ENCODE results near the gene TRUB2.
A peak's percentile ranks its signal among the peaks of the same experiment; 100 is the strongest.

The TRUB2 gene

GRCh38 chr9:128333451-128333869 lies 11.2 kb upstream of the TRUB2 start:
- Mint-ChIP-seq H3K4me3 (no peak overlapping the region), H3K27ac (no peak overlapping the region), H3K9me3 (no peaks in the 10 kb centered on the region), H3K36me3 (no peaks in the 10 kb centered on the region), H3K27me3 (no peaks in the 10 kb centered on the region), H3K4me1 (no peaks in the 10 kb centered on the region)
- no peak for ATAC-seq (ENCODE audit: low read depth)
- DNase-seq (ENCODE audit: low spot score in 2 of 2), result no peak

DNA sequence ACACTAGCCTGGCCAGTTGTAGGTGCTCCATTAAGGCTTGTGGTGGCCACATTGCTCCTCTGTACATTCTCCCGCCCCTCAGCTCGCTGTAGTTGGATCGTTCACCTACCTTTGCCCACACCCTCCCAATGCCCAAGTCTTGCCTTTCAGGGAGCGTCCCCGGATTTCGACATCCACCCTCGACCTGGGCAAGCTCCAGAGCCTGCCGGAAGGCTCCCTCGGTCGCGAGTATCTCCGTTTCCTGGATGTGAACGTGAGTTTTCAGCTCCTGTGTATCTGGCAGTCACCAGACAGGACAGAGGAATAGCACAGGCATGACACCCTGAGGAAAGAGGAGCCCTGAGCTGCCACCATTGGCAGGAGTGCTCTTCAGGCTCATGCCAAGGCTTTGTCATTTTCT lies 3.4 kb upstream of the TRUB2 start:
- ATAC-seq (ENCODE audit: low read depth), result no peak
- no peak overlapping the region for H3K27ac Mint-ChIP-seq
- H3K4me1 Mint-ChIP-seq, result peaks cover 11% of the 10 kb centered on the region
- no peak for DNase-seq (ENCODE audit: low spot score in 2 of 2)
- H3K9me3 Mint-ChIP-seq, result no peaks in the 10 kb centered on the region
- peaks cover 3% of the 10 kb centered on the region for H3K36me3 Mint-ChIP-seq
- no peak overlapping the region for H3K4me3 Mint-ChIP-seq
- H3K27me3 Mint-ChIP-seq, result no peaks in the 10 kb centered on the region

GRCh38 chr9:128324401-128324800 lies 2.2 kb upstream of the TRUB2 start:
- H3K36me3 Mint-ChIP-seq, result peaks cover 3% of the 10 kb centered on the region
- no peak overlapping the region for H3K27ac Mint-ChIP-seq
- H3K9me3 Mint-ChIP-seq, result no peaks in the 10 kb centered on the region
- H3K4me3 Mint-ChIP-seq, result peak overlapping the region; percentile 21
- ATAC-seq (ENCODE audit: low read depth) (no peak), DNase-seq (ENCODE audit: low spot score in 2 of 2) (no peak)
- no peaks in the 10 kb centered on the region for H3K27me3 Mint-ChIP-seq
- H3K4me1 Mint-ChIP-seq, result peaks cover 11% of the 10 kb centered on the region

DNA sequence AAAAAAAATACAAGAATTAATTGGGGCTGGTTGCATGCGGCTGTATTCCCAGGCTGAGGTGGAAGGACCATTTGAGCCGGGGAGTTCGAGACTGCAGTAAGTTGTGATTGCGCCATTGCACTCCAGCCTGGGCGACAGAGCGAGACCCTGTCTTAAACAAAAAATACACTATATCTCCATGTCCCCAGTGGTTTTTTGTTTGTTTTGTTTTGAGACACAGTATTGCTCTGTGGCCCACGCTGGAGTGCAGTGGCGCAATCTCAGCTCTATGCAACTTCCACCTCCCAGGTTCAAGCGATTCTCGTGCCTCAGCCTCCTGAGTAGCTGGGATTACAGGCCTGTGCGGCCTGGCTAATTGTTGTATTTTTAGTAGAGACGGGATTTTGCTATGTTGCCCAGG lies 1.5 kb upstream of the TRUB2 start:
- H3K4me1 Mint-ChIP-seq, result peaks cover 11% of the 10 kb centered on the region
- no peak overlapping the region for H3K27ac Mint-ChIP-seq
- peak overlapping the region; percentile 95 for H3K4me3 Mint-ChIP-seq
- no peak for DNase-seq (ENCODE audit: low spot score in 2 of 2)
- peaks cover 3% of the 10 kb centered on the region for H3K36me3 Mint-ChIP-seq
- no peaks in the 10 kb centered on the region for H3K9me3 Mint-ChIP-seq
- ATAC-seq (ENCODE audit: low read depth), result no peak
- no peaks in the 10 kb centered on the region for H3K27me3 Mint-ChIP-seq

GRCh38 chr9:128323212-128323730 lies 1.0 kb upstream of the TRUB2 start:
- no peak for ATAC-seq (ENCODE audit: low read depth)
- Mint-ChIP-seq H3K4me3 (peak overlapping the region; percentile 95), H3K9me3 (no peaks in the 10 kb centered on the region), H3K4me1 (peaks cover 11% of the 10 kb centered on the region), H3K27ac (peak overlapping the region; percentile 94), H3K27me3 (no peaks in the 10 kb centered on the region), H3K36me3 (peaks cover 3% of the 10 kb centered on the region)
- no peak for DNase-seq (ENCODE audit: low spot score in 2 of 2)

DNA sequence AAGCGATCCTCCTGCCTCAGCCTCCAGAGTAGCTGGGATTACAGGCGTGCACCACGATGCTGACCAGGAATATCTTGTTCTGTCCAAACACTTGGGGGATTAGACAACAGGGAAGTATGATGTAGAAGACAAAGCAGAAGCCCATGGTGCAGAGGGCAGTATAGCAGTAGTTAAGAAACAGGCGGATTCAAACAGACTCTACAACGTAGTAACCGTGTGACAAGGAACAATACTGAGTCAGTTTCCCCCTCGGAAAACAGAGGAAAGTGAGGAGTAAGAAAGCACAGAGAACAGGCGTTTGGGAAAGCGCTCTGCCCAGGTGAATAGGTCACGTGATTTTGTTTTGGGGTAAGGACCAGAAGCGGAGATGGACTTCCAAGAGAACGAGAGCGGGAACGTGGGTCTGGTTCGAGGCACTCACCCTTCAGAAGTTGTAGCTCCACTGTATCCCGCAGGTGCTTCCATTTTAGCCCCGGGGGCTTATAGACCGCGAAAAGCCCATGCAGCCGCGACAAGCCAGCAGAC lies 306 bp downstream of the TRUB2 start:
- Mint-ChIP-seq H3K9me3 (no peaks in the 10 kb centered on the region), H3K27ac (peak overlapping the region; percentile 94), H3K27me3 (no peaks in the 10 kb centered on the region), H3K36me3 (peaks cover 2% of the 10 kb centered on the region), H3K4me1 (peaks cover 11% of the 10 kb centered on the region), H3K4me3 (peak overlapping the region; percentile 95)
- DNase-seq (ENCODE audit: low spot score in 2 of 2) (no peak), ATAC-seq (ENCODE audit: low read depth) (no peak)

- ATAC-seq (ENCODE audit: low read depth) (no peak), DNase-seq (ENCODE audit: low spot score in 2 of 2) (no peak)
- peak overlapping the region; percentile 94 for H3K27ac Mint-ChIP-seq
- H3K9me3 Mint-ChIP-seq, result no peaks in the 10 kb centered on the region
- H3K4me1 Mint-ChIP-seq, result peaks cover 11% of the 10 kb centered on the region
- H3K27me3 Mint-ChIP-seq, result no peaks in the 10 kb centered on the region
- peaks cover 2% of the 10 kb centered on the region for H3K36me3 Mint-ChIP-seq
- H3K4me3 Mint-ChIP-seq, result peak overlapping the region; percentile 95
Measured at GRCh38 chr9:128321343-128321742, 904 bp downstream of the TRUB2 start.

DNA sequence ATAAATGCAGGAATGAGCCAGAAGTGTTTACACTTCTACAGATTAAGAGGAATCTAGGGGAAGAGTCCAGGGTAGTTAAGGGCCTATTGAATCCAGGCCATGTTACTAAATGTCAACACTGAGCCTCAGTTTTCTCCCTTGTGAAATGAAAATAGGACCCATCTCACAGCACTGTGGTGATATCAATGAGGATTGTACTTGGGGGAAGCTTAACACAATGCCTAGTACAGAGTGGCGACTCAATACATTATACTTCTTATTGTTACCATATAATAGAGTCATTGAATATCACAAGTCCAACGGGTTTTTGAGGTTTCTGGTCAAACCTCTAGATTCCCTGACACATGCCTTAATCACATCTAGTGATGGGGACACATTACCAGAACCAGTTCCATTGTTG lies 4.6 kb downstream of the TRUB2 start:
- Mint-ChIP-seq H3K4me1 (peaks cover 4% of the 10 kb centered on the region), H3K27ac (no peak overlapping the region), H3K27me3 (no peaks in the 10 kb centered on the region), H3K9me3 (no peaks in the 10 kb centered on the region), H3K4me3 (no peak overlapping the region), H3K36me3 (peaks cover 5% of the 10 kb centered on the region)
- DNase-seq (ENCODE audit: low spot score in 2 of 2) (no peak), ATAC-seq (ENCODE audit: low read depth) (no peak)

DNA sequence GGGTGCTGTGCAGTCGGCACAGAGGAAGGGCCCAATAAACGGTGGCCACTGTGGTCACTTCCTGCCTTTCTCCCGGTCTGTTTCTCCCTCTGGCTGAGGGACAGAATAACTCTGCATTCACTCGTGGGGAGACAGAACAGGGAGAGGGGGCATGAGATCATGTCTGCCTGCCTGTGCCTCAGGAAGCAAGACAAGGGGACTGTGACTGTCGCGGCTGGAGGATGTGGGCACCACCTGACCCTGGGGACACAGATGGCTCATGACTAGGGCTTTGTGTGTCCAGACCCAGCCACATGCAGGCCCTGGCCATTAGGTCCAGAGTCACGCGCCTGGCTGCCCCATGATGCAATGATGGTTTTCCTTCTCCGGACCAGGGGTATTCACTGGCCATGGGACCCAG lies 5.8 kb downstream of the TRUB2 start:
- H3K9me3 Mint-ChIP-seq, result no peaks in the 10 kb centered on the region
- peaks cover 7% of the 10 kb centered on the region for H3K36me3 Mint-ChIP-seq
- H3K27me3 Mint-ChIP-seq, result no peaks in the 10 kb centered on the region
- H3K27ac Mint-ChIP-seq, result no peak overlapping the region
- DNase-seq (ENCODE audit: low spot score in 2 of 2) (no peak), ATAC-seq (ENCODE audit: low read depth) (no peak)
- no peak overlapping the region for H3K4me3 Mint-ChIP-seq
- H3K4me1 Mint-ChIP-seq, result no peaks in the 10 kb centered on the region

- H3K4me3 Mint-ChIP-seq, result no peak overlapping the region
- no peaks in the 10 kb centered on the region for H3K27me3 Mint-ChIP-seq
- no peaks in the 10 kb centered on the region for H3K4me1 Mint-ChIP-seq
- no peaks in the 10 kb centered on the region for H3K9me3 Mint-ChIP-seq
- H3K36me3 Mint-ChIP-seq, result peaks cover 12% of the 10 kb centered on the region
- DNase-seq (ENCODE audit: low spot score in 2 of 2) (no peak), ATAC-seq (ENCODE audit: low read depth) (no peak)
- no peak overlapping the region for H3K27ac Mint-ChIP-seq
Measured at GRCh38 chr9:128314697-128315096, 7.5 kb downstream of the TRUB2 start.

- Mint-ChIP-seq H3K4me3 (no peak overlapping the region), H3K9me3 (no peaks in the 10 kb centered on the region), H3K36me3 (peaks cover 15% of the 10 kb centered on the region), H3K4me1 (no peaks in the 10 kb centered on the region), H3K27ac (no peak overlapping the region), H3K27me3 (no peaks in the 10 kb centered on the region)
- ATAC-seq (ENCODE audit: low read depth) (no peak), DNase-seq (ENCODE audit: low spot score in 2 of 2) (no peak)
Measured at GRCh38 chr9:128310461-128310860, 11.8 kb downstream of the TRUB2 start.

GRCh38 chr9:128309551-128309950 lies 12.7 kb downstream of the TRUB2 start:
- Mint-ChIP-seq H3K36me3 (peaks cover 15% of the 10 kb centered on the region), H3K4me3 (no peak overlapping the region), H3K27me3 (no peaks in the 10 kb centered on the region), H3K9me3 (no peaks in the 10 kb centered on the region), H3K4me1 (no peaks in the 10 kb centered on the region), H3K27ac (no peak overlapping the region)
- ATAC-seq (ENCODE audit: low read depth) (no peak), DNase-seq (ENCODE audit: low spot score in 2 of 2) (no peak)

GRCh38 chr9:128304971-128305288 lies 17.3 kb downstream of the TRUB2 start:
- no peaks in the 10 kb centered on the region for H3K27me3 Mint-ChIP-seq
- no peak for DNase-seq (ENCODE audit: low spot score in 2 of 2)
- H3K4me3 Mint-ChIP-seq, result no peak overlapping the region
- ATAC-seq (ENCODE audit: low read depth), result no peak
- no peak overlapping the region for H3K27ac Mint-ChIP-seq
- H3K9me3 Mint-ChIP-seq, result no peaks in the 10 kb centered on the region
- H3K4me1 Mint-ChIP-seq, result no peaks in the 10 kb centered on the region
- peaks cover 5% of the 10 kb centered on the region for H3K36me3 Mint-ChIP-seq

DNA sequence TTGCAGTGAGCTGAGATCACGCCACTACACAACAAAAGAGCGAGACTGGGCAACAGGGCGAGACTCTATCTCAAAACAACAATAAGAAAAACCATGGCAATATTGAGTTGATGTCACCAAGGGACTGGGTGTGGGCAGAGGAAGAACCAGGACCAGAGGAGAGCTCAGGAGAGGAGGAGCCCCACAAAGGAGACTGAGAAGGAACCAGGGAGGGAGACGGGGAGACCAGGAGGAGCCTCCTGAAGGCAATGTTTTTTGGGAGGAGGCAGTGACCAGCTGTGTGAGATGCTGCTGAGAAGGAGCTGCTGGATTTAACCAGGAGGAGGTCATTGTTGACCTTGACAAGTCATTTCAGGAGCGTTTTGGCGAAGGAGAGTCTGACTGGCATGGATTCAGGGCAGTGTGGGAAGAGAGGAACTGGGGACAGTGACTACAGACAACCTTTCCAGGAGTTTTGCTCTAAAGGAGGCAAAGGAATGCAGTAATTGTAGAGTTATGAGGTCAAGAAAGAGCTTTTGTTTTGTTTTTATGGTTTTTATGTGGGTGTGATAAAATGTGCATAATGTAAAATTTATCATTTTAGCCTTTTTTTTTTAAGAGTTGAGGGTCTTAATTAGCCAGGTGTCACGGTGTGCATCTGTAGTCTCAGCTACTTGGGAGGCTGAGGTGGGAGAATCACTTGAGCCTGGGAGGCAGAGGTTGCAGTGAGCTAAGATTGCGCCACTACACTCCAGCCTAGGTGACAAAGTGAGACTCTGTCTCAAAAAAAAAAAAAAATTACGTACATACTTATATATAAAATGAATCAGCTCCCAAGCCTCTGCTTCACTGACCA lies 17.9 kb downstream of the TRUB2 start:
- H3K4me1 Mint-ChIP-seq, result no peaks in the 10 kb centered on the region
- DNase-seq (ENCODE audit: low spot score in 2 of 2), result no peak
- no peak overlapping the region for H3K27ac Mint-ChIP-seq
- H3K9me3 Mint-ChIP-seq, result no peaks in the 10 kb centered on the region
- ATAC-seq (ENCODE audit: low read depth), result no peak
- no peak overlapping the region for H3K4me3 Mint-ChIP-seq
- no peaks in the 10 kb centered on the region for H3K27me3 Mint-ChIP-seq
- H3K36me3 Mint-ChIP-seq, result peaks cover 4% of the 10 kb centered on the region

All from memory B cell (primary cell).